ENCODE results near the gene LPGAT1. TPM values are rescaled to one million over a fixed set of nuclear protein-coding genes. Genes with fewer than 3 reads are reported as not detected.

Gene LPGAT1
- total and polyA plus RNA-seq, 12 donors: 5.9 to 36.6 (median 26.4) TPM

DNA sequence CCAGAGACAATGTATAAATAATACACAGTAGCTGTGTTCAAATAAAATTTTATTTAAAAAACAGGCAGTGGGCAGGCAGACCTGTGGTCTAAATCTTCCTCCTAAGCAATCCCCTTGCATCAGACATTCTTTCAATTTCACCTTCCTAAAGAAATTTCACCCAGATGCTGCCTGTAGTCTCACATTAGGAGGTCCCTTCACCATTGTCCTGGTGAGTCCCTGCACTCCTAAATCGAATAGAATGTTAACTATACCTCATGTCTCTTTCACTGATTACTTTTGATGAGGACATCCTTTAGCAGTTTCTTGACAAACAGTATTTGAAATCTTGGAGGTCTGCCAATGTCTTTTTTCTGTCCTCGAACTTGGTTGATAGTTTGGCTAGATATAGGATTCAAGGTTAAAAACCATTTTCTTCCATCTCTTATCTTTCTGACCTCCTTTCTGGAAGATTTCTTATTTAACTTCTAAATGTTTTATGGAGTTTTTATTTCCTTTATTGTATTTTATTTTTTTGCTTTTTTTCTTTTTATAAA is 77.5 kb downstream of the LPGAT1 start:
- Histone ChIP-seq H3K27me3 (no peaks in the 10 kb centered on the region), H3K4me3 (no peak overlapping the region), H3K9me3 (peaks cover 0 to 5% (median 0%) of the 10 kb centered on the region in 11 donors), H3K36me3 (peaks cover 0 to 46% (median 18%) of the 10 kb centered on the region in 9 donors), H3K4me1 (peaks cover 0 to 12% (median 0%) of the 10 kb centered on the region in 9 donors), H3K27ac (no peak overlapping the region)
- TF ChIP-seq, protein P1, sequence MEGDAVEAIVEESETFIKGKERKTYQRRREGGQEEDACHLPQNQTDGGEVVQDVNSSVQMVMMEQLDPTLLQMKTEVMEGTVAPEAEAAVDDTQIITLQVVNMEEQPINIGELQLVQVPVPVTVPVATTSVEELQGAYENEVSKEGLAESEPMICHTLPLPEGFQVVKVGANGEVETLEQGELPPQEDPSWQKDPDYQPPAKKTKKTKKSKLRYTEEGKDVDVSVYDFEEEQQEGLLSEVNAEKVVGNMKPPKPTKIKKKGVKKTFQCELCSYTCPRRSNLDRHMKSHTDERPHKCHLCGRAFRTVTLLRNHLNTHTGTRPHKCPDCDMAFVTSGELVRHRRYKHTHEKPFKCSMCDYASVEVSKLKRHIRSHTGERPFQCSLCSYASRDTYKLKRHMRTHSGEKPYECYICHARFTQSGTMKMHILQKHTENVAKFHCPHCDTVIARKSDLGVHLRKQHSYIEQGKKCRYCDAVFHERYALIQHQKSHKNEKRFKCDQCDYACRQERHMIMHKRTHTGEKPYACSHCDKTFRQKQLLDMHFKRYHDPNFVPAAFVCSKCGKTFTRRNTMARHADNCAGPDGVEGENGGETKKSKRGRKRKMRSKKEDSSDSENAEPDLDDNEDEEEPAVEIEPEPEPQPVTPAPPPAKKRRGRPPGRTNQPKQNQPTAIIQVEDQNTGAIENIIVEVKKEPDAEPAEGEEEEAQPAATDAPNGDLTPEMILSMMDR (IDR thresholded peaks at IDR 0.05): no peak
- 19 to 20% methylated on average over 2 of the region's 2 CpGs for WGBS, 2 donors
- ATAC-seq: no peak
- no peak for DNase-seq
- intact Hi-C loops (cut with DNase I): no loop called here

DNA sequence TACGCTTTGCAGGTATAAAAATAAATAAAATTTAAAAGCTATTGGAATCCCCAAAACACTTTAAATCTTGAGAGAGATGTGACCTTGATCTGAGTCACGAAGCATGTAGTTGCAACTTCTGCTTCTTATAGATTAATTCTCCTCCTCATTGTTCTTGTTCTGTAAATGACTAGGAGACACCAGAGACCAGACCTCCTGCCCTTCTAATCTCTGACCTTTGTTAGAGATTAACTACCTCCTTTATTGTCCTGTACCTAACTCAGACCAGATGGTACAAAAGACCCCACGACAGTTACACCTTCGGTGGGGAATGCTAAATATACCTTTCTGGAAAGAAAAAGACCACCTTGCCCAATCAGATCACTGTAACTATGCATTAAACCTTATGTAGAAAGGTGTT is 78.2 kb downstream of the LPGAT1 start:
- WGBS, 2 donors: 77 to 89% methylated on average over 4 of the region's 4 CpGs
- intact Hi-C loops (cut with DNase I): no loop called here

DNA sequence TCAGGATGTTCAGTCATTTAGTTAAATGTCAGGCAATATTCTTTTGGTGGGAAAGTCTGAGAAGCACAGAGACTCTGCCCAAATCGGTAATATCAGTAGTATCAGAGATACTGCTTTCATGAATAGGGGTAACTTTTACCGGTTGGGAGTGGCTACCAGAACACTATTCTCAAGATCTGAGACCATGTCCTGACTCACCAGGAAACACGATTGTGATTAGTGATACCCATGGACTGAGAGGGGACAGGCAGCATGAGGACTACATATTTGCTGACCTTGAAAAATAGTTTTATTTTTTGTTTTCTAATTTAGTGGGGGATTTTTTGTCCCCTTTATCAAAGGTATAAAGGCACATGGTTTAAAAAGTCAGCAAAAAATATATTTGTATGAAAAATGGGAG is 79.1 kb downstream of the LPGAT1 start:
- Histone ChIP-seq H3K4me3 (no peak overlapping the region), H3K27ac (no peak overlapping the region), H3K27me3 (no peaks in the 10 kb centered on the region), H3K9me3 (no peaks in the 10 kb centered on the region), H3K4me1 (peaks cover 0 to 12% (median 0%) of the 10 kb centered on the region in 9 donors), H3K36me3 (peaks cover 0 to 50% (median 24%) of the 10 kb centered on the region in 9 donors)
- TF ChIP-seq, protein P1 (IDR thresholded peaks at IDR 0.05): no peak
- intact Hi-C loops (cut with DNase I): no loop called here
- 70 to 80% methylated on average over 3 of the region's 3 CpGs for WGBS, 2 donors
- DNase-seq (no peak), ATAC-seq (no peak)

More for the DNA sequence above, 78.2 kb downstream of the LPGAT1 start:
- no peak for ATAC-seq
- DNase-seq: no peak
- Histone ChIP-seq H3K9me3 (no peaks in the 10 kb centered on the region), H3K36me3 (peaks cover 0 to 46% (median 22%) of the 10 kb centered on the region in 9 donors), H3K4me1 (peaks cover 0 to 12% (median 0%) of the 10 kb centered on the region in 9 donors), H3K27me3 (no peaks in the 10 kb centered on the region), H3K4me3 (no peak overlapping the region), H3K27ac (no peak overlapping the region)
- TF ChIP-seq, protein P1 (IDR thresholded peaks at IDR 0.05): no peak

DNA sequence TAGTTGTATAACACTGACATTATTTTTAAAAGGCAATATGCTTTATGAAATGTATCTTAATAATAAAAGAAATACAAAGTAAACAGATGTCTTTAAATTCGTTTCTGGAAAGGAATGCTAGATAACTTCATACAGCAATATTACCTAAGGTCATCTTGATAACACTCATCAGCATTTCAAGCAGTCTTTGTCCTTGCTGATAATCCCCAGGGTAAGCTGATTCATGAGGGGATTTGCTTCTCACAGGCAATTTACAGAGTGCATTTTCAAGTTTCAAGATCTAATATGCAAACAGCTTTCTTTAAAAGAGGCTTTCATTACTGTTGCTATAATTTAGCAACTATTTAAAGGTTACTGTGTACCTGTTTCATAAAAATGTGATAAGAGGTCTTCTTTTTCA is 80.0 kb downstream of the LPGAT1 start:
- Histone ChIP-seq H3K9me3 (no peaks in the 10 kb centered on the region), H3K27ac (no peak overlapping the region), H3K36me3 (peaks cover 0 to 58% (median 24%) of the 10 kb centered on the region in 9 donors), H3K4me3 (no peak overlapping the region), H3K27me3 (no peaks in the 10 kb centered on the region), H3K4me1 (peaks cover 0 to 12% (median 0%) of the 10 kb centered on the region in 9 donors)
- TF ChIP-seq, protein P1 (IDR thresholded peaks at IDR 0.05): no peak
- intact Hi-C loops (cut with DNase I): no loop called here
- DNase-seq: no peak
- 7 to 17% methylated on average over 1 of the region's 1 CpG for WGBS, 2 donors
- no peak for ATAC-seq
